HG02763 (cell line): Measurements from ENCODE around the gene PPTC7.
"Not testable (repeated sequence)": the region's sequence is repeated elsewhere in the genome, so short reads cannot be mapped to it uniquely, and the experiment has no call there.

Experiments
- ATAC-seq: cut with Tn5 transposase; IDR thresholded peaks from one replicate; pipeline ENCODE4 v1.9.1; 2021; ENCODE audit warnings: mild to moderate bottlenecking, moderate library complexity; ENCODE audit not compliant: unreplicated experiment

Gene PPTC7

DNA sequence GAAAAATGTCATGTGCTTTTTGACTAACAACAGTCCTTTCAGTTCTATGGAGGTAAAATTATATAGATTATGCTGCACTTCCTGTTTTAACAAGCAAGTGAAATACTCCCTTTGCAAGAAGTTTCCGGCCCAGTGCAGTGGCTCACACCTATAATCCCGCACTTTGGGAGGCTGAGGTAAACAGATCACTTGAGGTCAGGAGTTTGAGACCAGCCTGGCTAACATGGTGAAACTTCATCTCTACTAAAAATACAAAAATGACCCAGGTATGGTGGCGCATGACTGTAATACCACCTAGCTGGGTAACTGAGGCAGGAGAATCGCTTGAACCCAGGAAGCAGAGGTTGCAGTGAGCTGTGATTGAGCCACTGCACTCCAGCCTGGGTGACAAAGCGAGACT lies 20.7 kb downstream of the PPTC7 start:
- ATAC-seq: not testable (repeated sequence)

GRCh38 chr12:110561471-110562201 lies 21.5 kb downstream of the PPTC7 start:
- no peak for ATAC-seq

- no peak for ATAC-seq
These were observed 22.2 kb downstream of the PPTC7 start for GRCh38 chr12:110560946-110561345.

DNA sequence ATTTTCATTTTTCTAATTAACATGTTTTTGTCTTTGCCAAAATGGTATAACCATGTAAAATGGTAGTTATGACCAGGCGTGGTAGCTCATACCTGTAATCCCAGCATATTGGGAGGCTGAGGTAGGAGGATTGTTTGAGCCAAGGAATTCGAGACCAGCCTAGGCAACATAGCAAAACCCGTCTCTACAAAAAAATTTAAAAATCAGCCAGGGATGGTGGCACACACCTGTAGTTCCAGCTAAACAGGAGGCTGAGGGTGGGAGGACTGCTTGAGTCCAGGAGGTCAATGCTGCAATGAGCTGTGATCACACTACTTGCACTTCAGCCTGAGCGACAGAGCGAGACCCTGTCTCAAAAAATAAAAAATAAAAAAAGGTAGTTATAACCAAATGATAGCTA lies 23.1 kb downstream of the PPTC7 start:
- ATAC-seq: no peak

DNA sequence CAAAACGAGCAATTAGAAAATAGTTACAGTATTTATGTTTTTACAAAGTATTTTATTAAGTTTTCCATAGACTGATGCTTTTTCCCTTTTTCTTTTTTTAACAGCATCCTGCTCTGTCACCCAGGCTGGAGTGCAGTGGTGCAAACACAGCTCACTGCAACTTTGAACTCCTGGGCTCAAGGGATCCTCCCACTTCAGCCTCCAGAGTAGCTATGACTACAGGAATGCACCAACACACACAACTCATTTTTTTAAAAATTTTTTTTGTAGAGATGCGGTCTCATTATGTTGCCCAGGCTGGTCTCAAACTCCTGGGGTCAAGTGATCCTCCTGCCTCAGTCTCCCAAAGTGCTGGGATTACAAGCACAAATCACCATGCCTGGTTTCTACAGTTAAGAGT lies 24.2 kb downstream of the PPTC7 start:
- ATAC-seq: not testable (repeated sequence)

DNA sequence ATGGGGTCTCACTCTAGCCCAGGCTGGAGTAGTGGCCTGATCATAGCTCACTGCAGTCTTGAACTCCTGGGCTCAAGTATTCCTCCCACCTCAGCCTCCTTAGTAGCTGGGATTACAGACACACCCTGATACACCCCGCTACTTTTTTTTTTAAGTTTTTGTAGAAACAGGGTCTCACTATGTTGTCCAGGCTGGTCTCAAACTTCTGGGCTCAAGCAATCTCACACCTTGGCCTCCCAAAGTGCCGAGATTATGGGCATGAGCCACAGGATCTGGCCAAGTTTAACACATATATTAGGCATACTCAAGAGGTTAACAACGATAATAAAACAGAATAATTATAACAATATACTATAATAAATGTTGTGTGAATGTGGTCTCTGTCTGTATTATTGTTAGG lies 25.8 kb downstream of the PPTC7 start:
- ATAC-seq: no peak

DNA sequence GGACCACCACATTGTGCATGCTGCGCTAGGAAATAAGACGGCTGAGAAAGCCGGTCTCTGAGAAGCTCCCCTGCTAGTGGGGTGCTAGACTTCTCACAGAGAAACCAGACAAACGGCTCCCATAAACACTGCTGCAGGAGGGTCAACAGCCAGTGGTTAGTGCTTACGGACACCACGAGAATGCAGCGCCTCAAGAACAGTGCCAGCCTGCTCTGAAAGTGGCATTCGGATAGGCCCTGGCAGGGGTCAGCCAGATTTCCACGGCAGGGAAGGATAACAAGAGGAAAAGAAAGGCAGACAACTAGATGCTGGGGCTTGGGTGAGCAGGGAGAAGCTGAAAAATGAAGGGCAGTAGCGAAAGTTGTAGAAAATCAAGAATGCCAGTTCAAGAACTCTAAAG lies 26.4 kb downstream of the PPTC7 start:
- no peak for ATAC-seq

GRCh38 chr12:110555577-110556406 lies 27.3 kb downstream of the PPTC7 start:
- no peak for ATAC-seq

DNA sequence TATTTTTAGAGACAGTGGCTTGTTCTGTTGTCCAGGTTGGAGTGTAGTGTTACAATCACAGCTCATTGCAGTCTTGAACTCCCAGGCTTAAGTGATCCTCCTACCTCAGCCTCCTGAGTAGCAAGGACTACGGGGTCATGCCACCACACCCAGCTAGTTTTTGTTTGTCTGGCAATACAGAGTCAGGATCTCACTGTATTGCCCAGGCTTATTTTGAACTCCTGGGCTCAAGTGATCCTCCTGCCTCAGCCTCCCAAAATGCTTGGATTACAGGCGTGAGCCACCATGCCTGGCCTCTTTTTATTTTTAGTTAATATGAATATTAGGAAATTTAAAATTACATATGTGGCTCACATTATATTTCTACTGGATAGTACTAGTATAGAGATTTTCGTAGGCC lies 28.9 kb downstream of the PPTC7 start:
- ATAC-seq: no peak

GRCh38 chr12:110550981-110551380 lies 32.1 kb downstream of the PPTC7 start:
- no peak for ATAC-seq

DNA sequence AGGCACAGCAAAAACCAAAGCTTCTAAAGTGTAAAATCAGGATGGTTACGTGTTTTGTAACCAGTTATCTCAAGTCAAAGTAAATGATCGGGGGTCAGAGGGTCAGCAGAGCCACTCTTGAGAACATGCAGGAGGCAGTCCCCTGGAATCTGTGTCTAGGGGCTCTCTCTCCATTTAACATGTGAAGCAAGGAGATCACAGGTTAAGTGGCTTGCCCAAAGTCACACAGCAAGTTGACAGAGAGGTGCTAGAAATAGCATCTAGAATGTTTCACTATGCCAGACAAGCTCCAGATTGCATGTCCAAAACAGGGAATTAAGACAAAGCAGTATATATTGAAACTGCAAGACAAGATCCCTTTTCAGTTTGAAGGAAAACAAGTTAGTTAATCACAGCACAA lies 33.4 kb downstream of the PPTC7 start:
- ATAC-seq: no peak

DNA sequence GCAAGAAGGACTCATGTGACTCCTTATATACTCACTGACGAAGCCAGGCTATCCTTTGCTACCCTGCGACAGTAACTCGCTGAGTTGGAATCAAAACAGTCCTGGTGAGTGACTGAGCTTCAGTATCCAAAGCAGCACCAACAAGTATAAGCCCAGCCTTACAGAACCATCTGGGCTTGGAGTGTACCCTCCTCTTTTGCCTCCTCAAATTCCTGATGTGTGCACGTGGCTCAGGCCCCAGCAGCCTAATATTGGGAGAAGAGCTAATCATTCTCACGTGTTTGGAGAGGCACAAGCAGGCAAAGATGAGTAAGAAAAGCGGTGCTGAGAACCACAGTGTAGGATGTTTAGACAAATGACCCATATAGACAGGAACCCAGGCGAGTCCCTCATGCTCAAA lies 34.4 kb downstream of the PPTC7 start:
- ATAC-seq: no peak

DNA sequence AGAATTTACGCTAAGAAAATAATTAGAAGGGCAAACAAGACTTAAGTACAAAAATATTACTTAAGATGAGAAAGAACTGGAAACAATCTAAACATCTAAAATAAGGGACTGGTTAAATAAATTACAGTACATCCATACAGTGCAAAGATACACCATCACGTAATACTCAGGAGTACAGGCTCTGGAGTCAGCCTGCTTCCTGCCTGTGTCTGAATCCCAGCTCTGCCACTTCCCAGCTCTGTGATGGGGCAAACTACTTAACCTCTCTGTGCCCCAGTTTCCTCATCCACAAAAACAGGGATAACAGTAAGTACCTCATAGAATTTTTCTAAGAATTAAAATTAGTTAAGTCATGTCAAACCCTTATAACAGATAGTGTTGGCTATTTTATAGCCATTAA lies 36.0 kb downstream of the PPTC7 start:
- ATAC-seq: no peak

DNA sequence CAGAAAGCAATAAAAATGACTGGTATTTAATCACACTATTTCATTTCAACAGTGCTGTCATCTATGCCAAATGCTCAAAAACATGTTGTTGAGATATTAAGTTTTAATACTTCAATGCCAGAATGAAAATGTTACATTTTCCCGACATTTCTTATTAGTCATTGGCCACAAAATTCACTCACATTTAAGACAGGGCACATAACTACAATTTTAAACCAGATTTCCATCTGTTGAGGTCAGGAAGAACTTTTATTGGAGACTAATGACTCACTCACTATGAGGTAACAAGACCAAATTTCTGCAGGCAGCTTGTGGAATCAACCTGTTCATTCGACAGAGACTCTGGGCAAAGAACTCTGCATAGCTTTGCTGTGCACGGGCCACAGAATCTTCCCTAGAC lies 36.8 kb downstream of the PPTC7 start:
- no peak for ATAC-seq

DNA sequence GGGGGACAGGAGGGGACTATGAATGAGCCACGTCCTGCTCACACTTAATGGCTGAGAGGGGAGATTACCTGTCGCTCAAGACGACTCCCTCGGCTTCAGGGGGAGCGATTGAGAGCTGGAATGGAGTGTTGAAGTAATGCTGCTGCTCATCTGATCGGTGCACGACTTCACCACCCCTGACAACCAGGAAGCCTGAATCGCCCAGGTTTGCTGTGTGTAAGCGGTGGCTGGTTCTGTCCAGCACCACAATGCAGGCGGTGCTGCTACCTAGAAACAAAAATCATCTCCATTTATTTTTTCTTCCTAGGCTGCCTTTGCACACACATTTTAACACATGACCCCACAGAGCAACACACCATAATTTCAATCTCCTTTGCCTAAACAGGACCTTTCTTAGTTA lies 37.3 kb downstream of the PPTC7 start:
- ATAC-seq: no peak

DNA sequence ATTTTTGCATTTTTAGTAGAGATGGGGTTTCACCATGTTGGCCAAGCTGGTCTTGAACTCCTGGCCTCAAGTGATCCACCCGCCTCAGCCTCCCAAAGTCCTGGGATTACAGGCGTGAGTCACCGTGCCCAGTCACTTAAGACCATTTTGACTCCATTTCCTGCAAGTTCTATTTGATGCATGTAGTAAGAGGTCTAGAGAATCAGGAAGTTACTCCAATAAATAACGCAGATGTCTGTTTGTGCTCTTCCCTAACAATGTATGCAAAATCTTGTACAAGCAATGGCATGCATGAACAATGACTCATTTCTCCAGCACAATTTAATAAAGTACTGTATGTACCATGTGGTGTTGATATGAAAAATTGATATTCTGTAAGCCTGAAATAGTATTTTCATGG lies 37.9 kb downstream of the PPTC7 start:
- not testable (repeated sequence) for ATAC-seq

GRCh38 chr12:110543965-110544364 lies 39.2 kb downstream of the PPTC7 start:
- no peak for ATAC-seq

DNA sequence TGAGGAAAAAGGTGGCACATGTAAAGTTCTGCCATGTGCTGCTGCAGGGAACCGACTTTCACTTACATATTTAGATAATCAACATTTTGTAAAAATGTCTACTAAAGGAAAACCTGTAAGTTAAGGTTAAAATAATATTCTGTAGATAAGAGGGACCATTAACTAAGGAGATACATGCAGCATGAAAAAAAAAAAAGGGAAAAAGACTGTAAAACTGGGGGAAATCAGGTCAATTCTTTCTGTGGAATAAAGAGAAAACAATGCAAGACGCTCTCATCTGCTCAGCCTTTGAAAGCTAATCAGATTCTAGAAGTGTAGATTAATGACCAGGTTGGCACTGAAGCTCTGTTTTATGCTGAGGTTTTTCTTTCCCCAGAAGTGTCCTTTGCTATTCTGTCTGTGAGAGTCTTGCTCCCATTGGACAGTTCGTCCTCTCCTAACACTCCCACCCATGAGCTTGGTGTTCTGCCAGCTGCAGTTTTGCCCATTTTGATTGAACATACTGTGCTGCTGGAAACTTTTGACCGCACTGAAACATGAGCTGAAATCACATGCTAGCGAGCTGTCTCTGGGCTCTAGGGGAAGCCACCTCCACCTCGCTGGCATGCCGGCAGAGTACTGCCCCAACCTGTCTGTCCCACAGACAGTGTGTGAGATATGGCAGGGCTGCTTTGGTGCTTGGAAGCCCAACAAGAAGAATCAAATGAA lies 39.7 kb downstream of the PPTC7 start:
- no peak for ATAC-seq

- no peak for ATAC-seq
These were observed 43.1 kb downstream of the PPTC7 start for GRCh38 chr12:110540048-110540447.

- no peak for ATAC-seq
These were observed 44.1 kb downstream of the PPTC7 start for GRCh38 chr12:110538869-110539622.
